Loucy (cell line): Measurements from ENCODE around the gene FOSL1.

Source experiments
- EZH2phosphoT487 ChIP-seq: fragments of 200-600 bp; IDR thresholded peaks from 2 replicates; pipeline ENCODE4 v1.6.1; 2018; ENCODE audit warnings: antibody characterized with exemption, mild to moderate bottlenecking, moderate library complexity, borderline replicate concordance
- TF ChIP-seq, protein P1 (sequence below): fragments of 200-600 bp; sonication (generic); conservative IDR thresholded peaks from 2 replicates; pipeline ENCODE4 v1.5.1; 2014; ENCODE audit warnings: mild to moderate bottlenecking, antibody characterized with exemption, low read length

DNA sequence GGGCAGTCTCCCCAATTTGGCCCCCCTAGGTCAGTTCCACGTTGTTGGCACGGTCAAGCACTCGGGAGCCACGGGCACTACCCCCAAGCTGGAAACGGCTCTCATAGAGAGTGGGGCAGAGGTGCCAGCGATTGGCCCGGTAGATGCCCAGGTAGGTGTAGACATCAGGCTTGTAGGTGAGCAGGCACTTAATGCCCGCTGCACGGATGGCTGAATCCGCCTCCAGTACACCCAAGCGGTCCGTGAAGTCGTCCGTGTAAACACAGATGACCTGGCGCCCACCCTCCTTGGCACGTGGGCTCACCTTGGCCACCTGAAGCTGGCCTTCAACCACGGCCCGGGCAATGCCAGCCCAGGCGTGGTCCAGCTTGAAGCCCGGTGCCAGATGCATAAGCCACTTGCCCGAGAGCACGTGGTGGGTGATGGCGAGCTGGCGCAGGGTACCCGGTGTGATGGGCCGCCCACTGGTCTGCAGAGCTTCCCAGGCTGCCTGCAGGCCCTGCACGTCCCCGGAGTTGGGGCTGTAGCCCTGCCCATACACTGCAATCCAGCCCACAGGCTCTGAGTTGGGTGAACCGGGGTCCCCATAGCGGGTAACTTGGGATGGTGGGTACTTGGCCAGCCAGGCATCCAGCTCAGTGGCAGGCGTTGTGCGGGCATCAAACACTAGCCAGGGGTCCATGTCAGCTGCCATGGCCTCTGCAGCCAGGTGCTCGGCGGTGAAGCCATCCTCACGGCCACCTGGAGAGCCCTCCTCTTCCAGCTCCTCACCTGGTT, 17.4 kb upstream of the FOSL1 start:
- TF ChIP-seq, protein P1, sequence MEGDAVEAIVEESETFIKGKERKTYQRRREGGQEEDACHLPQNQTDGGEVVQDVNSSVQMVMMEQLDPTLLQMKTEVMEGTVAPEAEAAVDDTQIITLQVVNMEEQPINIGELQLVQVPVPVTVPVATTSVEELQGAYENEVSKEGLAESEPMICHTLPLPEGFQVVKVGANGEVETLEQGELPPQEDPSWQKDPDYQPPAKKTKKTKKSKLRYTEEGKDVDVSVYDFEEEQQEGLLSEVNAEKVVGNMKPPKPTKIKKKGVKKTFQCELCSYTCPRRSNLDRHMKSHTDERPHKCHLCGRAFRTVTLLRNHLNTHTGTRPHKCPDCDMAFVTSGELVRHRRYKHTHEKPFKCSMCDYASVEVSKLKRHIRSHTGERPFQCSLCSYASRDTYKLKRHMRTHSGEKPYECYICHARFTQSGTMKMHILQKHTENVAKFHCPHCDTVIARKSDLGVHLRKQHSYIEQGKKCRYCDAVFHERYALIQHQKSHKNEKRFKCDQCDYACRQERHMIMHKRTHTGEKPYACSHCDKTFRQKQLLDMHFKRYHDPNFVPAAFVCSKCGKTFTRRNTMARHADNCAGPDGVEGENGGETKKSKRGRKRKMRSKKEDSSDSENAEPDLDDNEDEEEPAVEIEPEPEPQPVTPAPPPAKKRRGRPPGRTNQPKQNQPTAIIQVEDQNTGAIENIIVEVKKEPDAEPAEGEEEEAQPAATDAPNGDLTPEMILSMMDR = no peak
- TF ChIP-seq EZH2phosphoT487 = no peak
